Adipose tissue (tissue), 3 donors: ENCODE results near the gene DIRAS3. TPM values are rescaled to one million over a fixed set of nuclear protein-coding genes. Genes with fewer than 3 reads are reported as not detected.
"Not testable (repeated sequence)": the region's sequence is repeated elsewhere in the genome, so short reads cannot be mapped to it uniquely, and the experiment has no call there.

Experiments
- H3K27ac ChIP-seq: one replicate; pipeline ENCODE4 v1.5.1; 2013; ENCODE audit warnings: low read depth, low read length
- WGBS, 3 donors: extraction: QIAGEN DNeasy Blood & Tissue Kit; methylation state at CpG; one replicate each; pipeline ENCODE4 v1.1.7; 2013; 5-methylcytosine and 5-hydroxymethylcytosine counted together
- polyA plus RNA-seq, 3 donors: library from polyadenylated mRNA; stranded (reverse); fragments of 200-250 nt; gene quantifications; one replicate each; pipeline ENCODE4 v1.2.3, GENCODE V29; 2013
- donor health status: healthy with polysubstance abuse.
- donor health status: Bipolar disorder and iron deficiency.
- donor health status: healthy.

Gene DIRAS3, protein sequence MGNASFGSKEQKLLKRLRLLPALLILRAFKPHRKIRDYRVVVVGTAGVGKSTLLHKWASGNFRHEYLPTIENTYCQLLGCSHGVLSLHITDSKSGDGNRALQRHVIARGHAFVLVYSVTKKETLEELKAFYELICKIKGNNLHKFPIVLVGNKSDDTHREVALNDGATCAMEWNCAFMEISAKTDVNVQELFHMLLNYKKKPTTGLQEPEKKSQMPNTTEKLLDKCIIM
- polyA plus RNA-seq: 10 to 100 TPM in 1 of 3 donors, 1 to 10 TPM in 2; 1.4 to 16.6 (median 1.7) TPM

DNA sequence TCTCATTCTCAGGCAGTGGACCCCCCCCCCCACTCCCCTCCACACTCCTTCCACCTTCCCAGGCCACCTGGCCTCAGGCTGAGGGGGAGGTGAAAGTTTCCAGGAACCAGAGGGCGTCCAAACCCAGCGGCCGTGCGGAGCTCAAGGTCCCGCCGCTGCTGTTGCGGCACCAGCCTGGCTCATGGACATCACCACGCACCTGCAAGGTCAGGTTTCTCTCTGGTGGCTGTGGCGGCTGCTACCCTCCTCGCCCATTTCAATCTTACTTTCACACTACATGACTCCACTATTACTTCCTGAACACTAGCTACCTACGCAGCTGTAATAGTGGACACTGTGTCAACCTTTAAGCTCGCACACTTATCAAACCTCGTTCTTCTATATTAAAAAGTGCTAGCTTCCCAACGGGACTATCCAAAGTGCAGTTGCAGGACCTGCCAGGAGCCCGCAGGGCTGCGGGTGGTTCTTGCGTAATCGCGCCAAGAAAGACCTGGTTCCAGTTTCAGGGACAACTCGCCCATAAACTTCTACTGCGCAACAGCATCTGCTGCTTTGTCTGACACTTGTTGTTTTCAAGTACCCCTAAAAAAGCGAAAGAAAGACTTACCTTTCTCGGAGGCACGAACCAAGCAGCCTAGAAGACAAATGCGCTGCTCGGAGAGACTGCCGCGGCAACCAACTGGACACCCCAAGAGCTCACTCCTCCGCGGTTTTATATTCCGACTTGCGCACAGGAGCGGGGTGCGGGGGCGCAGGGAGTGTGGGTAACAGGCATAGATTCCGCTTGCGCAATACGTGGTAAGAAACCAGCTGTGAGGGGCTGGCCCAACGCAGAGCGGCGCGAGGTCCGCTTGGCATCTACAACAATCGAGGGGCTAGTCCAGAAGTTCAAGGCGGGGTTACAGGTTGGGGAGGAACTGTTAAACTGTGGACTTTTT lies at the start of gene DIRAS3:
DIRAS3 (minus strand) TSS at position 687 of the 938 bp plus-strand sequence. CDS start 3,330 bp downstream, outside the sequence.
- H3K27ac ChIP-seq: no peak within 1 kb of the TSS
- WGBS, 3 donors: 52 to 61% (median 53%) methylated on average over 45 of the region's 45 CpGs

DNA sequence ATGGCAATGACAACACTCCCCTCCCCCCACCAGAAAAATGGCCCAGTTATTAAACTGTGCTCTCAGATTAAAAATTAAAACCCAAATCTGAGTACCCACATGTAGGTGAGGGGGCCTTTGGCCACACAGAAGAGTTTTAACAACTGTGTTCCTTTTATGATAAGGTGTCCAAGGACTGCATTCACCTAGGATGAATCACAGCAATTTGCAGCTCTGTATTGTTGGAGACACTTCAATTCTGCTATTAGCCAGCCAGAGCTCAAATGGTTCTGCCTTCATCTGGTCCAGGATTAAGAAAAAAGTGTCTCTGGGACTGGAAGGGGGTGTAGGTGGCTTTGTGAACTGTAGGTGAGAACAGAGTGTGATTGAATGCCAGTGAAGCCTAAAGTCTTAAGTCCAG lies 43.3 kb upstream of the DIRAS3 start:
- H3K27ac ChIP-seq: no peak overlapping the region

DNA sequence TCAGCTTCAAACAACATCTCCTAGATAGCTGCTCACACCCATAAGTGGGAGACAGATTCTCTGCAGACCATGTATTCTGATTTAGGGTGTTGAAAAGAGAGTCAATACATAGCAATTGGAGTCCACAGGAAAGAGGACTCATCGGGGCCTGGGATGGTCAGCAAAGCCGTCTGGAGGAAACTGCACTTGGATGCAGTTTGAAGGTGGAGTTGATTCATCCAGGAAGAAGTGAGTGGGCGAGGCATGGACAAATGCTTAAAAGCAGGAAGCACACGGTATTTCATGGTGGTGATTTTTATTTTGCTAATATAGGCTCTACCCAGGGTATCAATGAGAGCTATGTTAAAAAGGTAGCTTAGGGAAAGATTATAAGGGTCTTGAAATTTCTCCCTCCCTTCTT lies 36.8 kb upstream of the DIRAS3 start:
- 69 to 79% (median 76%) methylated on average over 4 of the region's 4 CpGs for WGBS, 3 donors
- no peak overlapping the region for H3K27ac ChIP-seq

DNA sequence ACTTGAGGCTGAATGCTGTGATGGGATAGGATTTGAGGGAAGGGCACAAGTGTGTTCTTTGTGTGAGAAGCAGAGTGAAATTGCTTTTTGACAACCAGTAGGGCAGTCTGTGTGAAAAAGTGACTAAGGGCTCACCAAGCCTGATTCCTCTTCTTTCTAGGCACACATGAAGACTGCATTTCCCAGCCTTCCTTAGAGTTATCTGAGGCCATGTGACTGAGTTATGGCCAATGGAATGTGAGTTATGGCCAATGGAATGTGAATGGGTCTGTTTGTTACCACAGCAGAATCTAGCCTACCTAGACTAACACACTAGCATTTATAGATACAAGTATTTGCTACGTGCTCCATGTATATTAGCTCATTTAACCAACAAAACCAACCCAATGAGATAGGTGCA lies 35.3 kb upstream of the DIRAS3 start:
- H3K27ac ChIP-seq: no peak overlapping the region
- WGBS, 3 donors: 90 to 93% (median 90%) methylated on average over 1 of the region's 1 CpG

DNA sequence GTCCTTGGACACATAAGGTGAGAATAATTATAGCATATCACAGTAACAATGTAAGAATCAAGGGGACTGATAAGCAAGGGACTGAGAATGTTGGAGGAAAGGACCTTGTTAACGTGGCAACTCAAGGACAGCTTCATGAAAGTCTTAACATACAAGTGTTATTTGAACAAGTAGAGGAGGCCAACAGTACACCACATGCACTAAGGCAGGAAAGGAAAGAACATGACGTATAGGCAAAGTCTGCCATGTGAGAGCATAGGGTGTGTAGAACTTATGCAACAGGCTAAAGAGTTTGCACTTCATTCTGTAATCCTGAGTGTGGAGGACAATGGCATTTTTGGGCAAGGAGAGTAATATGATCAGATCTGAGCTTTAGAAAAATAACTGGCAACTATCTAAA lies 33.3 kb upstream of the DIRAS3 start:
- no peak overlapping the region for H3K27ac ChIP-seq
- WGBS, 3 donors: 29 to 72% (median 47%) methylated on average over 2 of the region's 2 CpGs

DNA sequence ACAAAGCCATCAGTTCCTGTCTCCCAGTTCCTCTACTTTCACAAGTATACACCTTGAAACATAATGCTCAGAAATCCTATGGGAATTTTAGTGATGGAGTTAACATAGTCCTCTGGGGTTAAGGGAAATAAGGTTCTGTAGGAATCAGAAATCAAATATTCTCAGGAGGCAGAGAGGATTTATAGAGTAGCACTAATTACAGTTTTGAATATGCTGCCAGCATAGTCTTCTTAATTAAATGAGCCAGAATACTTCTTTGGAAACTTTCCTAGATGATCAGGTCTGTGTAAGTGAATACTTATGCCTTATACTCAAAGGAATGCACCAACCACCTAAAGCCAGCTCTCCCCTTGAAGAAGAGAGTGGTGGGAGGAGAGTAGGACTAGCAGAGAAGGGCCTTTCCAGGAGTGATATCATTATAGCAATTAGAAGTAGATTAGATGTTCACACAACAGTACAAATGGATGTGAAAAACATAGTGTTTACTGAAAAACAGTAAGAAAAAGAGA lies 31.4 kb upstream of the DIRAS3 start:
- H3K27ac ChIP-seq: no peak overlapping the region

DNA sequence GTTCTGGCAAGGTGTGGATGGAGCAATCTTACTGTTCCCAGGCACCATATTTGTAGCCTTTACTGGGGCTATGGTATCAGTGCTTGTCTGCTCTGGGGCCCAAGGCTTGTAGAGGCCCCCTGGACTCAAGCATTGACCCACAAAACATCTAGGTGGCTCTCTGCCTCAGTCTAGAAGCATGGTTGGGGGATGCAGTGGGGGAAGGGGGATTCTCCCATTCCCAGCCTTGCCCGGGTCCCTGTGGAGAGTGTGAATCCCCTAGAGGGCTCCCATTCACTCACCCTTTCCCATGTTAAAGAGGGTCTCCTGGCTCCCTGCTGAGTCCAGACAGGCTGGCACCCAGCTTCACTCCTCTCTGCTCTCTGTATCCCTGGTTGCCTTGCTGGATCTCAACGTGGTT lies 28.2 kb upstream of the DIRAS3 start:
- H3K27ac ChIP-seq: no peak overlapping the region
- 72 to 77% (median 74%) methylated on average over 2 of the region's 2 CpGs for WGBS, 3 donors

DNA sequence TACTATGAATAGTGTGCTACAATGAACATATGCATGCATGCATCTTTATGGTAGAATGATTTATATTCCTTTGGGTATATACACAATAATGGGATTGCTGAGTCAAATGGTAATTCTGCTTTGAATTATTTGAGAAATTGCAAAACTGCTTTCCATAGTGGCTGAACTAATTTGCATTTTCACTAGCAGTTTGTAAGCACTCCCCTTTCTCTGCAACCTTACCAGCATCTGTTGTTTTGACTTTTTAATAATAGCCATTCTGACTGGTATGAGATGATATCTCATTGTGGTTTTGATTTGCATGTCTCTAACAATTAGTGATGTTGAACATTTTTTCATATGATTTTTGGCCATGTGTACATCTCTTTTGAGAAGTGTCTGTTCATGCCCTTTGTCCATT lies 24.0 kb upstream of the DIRAS3 start:
- no peak overlapping the region for H3K27ac ChIP-seq

DNA sequence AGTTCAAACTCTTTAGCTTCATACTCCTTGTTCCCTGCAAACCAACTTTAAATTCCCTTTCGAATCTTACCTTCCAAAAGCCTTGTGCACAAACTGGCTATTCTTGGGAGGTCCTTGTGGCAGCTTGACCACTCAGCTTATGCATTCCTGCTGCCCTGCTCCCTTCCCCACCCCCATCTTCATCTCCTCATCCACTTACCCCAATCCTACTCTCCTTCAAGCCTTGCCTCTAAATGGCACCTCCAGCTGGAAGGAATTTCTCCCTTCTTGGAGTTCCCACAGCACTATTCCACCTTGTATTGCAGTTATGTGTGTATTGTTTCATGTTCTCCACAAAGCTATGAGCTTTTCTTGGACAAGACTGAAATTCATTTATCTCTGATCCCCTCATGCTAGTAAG lies 15.3 kb upstream of the DIRAS3 start:
- no peak overlapping the region for H3K27ac ChIP-seq
- WGBS, 3 donors: 91 to 93% (median 92%) methylated on average over 1 of the region's 1 CpG

DNA sequence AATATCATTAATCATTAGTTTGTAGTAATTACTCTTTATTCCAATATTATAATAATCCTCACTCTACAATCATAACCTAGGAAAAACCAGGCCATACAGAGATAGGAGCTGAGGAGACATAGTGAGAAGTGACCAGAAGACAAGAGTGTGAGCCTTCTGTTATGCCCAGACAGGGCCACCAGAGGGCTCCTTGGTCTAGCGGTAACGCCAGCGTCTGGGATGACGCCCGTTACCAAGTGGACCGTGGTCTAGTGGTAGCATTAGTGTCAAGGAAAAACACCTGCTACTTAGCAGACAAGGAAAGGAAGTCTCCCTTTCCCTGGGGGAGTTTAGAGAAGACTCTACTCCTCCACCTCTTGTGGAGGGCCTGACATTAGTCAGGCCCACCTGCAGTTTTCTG lies 7.6 kb upstream of the DIRAS3 start:
- H3K27ac ChIP-seq: not testable (repeated sequence)
- WGBS, 3 donors: 96 to 97% (median 97%) methylated on average over 6 of the region's 6 CpGs

DNA sequence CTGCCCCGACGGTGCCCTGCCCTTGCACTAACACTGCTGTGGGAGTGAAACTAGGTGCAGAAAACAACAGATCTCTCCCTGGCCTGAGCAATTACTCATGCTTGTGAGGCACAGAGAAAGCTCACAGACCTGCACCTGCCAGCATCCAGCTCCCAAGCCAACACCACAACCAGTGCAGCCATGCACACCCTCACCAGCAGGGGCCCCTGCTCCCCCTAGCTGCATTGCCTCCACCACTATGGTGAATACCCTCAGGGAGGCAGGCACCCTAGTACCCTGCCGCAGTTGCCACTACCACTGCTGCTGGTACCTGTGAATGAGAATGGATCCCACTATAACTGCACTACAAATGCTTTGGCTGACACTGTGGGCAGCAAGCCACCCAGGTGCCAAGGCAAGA lies 7.1 kb upstream of the DIRAS3 start:
- 93 to 98% (median 96%) methylated on average over 3 of the region's 3 CpGs for WGBS, 3 donors
- no peak overlapping the region for H3K27ac ChIP-seq

DNA sequence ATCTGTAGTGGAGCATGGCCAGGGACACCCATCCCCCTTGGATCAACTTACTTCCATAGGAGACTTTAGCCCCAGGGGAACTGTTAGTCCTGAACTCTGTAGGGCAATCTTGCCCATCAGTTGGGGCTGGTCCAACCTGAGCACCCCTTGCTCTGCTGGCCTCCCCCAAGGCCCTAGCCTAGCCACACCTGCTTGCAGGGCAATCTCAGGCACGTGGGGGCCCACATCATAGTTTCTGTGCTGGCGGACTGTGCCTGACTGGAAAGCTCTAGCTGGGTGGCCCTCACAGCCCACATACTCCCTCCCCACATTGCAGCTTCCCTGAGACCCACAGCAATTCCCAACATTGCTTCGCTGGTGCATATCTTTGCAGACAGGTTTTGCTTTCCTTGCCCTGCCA lies 6.6 kb upstream of the DIRAS3 start:
- H3K27ac ChIP-seq: no peak overlapping the region
- 92 to 95% (median 95%) methylated on average over 3 of the region's 3 CpGs for WGBS, 3 donors

DNA sequence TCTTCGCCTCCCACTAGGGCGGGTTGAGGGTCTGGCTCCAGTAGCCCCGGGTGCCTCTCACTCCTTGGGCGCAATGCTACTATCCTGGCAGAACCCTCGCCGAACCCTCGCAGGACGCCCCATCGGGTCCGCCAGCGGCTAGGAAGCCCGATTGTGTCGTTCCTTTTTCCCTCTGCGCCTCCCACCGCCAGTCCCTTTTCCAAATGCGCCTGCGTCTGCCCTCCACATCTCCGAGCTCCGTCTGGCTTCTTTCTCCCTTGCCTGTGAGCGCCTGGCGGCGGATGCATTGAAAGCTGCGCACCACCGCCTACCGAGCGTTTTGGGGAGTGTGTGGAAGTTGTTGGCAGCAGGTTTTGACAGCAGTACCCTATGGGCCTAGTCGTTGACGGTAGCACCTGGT lies 1.0 kb upstream of the DIRAS3 start:
- no peak overlapping the region for H3K27ac ChIP-seq
- WGBS, 3 donors: 42 to 60% (median 45%) methylated on average over 27 to 28 of the region's 28 CpGs

DNA sequence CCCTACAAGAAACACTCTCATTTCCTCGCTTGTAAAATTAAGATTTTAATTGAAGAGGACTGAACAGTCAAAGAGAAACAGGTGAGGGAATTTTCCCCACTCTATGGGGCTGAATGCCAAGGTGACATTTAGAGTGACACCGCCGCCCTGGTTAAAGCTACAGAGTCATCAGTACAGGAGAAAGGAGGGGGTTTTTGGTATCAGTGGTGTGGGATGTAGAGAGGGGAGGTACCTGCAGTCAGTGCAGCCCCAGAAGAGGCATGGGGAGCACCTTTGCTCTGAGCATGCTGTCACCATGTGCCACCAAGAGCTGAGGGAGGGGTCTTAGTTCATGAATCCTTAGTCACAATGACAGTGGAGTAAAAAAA lies 2.8 kb downstream of the DIRAS3 start:
- 62 to 94% (median 90%) methylated on average over 3 of the region's 3 CpGs for WGBS, 3 donors
- no peak overlapping the region for H3K27ac ChIP-seq

DNA sequence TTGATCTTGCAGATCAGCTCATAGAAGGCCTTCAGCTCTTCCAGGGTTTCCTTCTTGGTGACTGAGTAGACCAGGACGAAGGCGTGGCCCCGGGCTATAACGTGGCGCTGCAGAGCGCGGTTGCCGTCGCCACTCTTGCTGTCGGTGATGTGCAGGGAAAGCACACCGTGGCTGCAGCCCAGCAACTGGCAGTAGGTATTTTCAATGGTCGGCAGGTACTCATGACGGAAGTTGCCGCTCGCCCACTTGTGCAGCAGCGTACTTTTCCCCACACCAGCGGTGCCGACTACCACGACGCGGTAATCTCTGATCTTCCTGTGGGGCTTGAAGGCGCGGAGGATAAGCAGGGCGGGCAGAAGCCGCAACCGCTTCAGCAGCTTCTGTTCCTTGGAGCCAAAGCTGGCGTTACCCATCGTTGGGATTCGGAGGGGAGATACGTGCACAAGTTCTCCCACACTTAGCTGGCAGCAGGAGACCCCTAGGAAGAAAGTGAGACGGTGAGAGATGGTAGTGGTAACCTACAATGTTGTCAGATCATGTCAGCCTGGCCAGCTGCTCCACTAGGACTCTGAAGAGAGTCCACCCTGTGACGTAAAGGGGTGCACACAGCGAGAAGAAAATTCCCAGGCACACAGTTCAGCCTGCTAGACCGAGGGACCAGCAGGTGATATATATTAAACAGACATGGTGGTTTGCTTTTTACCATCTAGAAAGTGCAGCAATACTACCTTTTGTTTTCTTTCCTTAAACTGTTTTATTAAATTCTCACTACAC lies 3.4 kb downstream of the DIRAS3 start:
- H3K27ac ChIP-seq: no peak overlapping the region
- 70 to 83% (median 74%) methylated on average over 34 of the region's 34 CpGs for WGBS, 3 donors

DNA sequence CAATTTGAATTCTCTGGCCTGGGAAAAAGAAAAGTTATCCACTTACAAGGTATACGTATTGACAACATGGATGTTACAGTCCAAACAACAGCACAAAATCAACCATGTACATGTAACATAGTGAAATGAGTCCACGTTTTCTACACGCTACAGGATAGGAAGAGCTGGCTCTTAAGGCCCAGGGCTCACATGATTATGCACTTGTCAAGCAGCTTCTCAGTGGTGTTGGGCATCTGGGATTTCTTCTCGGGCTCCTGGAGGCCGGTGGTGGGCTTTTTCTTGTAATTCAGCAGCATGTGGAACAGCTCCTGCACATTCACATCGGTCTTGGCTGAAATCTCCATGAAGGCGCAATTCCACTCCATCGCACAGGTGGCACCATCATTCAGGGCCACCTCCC lies 4.0 kb downstream of the DIRAS3 start:
- H3K27ac ChIP-seq: no peak overlapping the region
- 85 to 90% (median 87%) methylated on average over 8 of the region's 8 CpGs for WGBS, 3 donors

DNA sequence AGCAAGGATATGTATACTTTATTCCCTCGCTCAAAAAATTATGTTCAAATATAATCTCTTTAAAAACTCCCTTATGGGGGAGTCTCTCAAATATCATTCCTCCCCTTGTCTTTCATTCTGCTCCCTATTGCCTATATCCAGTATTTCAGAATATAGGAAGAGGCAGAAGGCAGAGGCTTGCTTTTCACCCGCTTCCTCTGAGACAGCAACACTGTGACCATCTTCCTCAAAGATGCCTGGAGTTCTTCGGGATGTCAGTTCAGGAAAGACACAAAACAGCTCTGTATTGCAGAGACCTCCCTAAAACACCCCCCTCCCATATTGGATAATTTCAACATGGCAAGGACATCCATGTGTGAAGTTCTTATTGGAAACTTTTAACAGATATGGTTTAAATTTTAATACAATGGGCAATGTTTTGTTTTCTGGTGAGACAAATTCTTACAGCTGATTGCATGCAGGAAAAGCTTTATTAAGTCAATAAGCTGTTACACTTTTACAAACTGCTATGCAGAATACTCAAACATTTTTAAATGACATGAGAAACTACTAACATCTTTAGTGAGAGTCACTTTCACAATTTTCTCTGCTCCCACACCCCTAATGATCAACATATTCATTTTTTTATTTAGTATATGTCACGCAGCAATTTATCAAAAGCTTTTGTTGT lies 4.8 kb downstream of the DIRAS3 start:
- WGBS, 3 donors: 86 to 90% (median 88%) methylated on average over 4 of the region's 4 CpGs
- no peak overlapping the region for H3K27ac ChIP-seq

DNA sequence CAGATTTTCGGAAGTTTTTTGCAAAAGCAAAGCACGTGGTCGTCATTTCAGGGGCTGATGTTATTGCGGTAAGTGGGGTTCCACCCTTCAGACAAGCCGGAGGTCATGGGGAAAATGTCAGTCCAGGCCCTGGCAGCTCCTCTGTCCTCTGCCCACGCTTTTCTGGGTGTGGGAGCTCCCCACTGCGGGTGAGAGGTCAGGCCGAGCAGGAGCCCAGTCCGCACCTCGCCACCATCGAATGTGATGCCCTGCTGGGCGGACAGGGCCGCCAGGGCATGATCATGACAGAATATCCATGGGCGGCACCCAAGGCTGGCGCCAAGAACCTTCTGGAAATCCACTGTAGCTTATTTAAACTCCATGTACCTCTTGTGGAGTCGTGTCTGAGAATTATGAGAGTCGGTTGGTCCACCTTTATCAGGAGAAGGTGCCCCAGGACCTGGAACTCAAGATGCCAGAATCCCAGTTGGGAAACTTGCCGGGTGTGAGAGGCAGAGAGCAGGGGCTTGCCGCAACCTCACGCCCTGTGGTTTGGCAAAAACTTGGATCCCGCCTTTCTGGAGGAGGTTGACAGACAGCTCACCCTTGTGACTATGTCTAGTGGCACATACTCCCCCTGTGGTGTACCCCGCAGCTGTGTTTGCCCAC lies 6.9 kb downstream of the DIRAS3 start:
- WGBS, 3 donors: 93 to 94% (median 93%) methylated on average over 22 of the region's 22 CpGs
- H3K27ac ChIP-seq: no peak overlapping the region
